Measurements from ENCODE around the gene DISC1. TPM values are rescaled to one million over a fixed set of nuclear protein-coding genes. Genes with fewer than 3 reads are reported as not detected.
"Not testable (repeated sequence)": the region's sequence is repeated elsewhere in the genome, so short reads cannot be mapped to it uniquely, and the experiment has no call there.

Gene DISC1
- total RNA-seq, 2 donors from 2014 or later, result 3.1 to 12.4 TPM

DNA sequence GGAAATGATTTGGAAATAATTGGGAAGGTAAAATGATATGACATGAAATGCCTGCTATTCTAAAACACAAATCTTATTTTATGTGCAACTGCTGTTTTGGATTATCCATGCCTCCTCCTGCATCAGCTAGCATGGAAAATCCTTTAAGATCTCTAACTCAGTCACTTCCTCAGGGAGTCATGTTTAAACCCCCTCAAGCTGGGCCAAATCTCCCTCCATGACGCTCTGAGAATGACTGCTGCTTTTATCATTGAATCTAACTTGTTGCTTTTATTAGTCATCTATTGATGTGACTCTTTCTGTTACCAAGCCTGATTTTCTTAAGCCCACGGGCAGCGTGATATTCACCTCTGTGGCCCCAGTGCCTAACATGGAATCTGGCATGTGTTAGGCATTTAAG is 324.8 kb downstream of the DISC1 start:
- peaks cover 19 to 28% of the 10 kb centered on the region in 2 donors for H3K36me3 Mint-ChIP-seq
- peaks cover 6 to 18% of the 10 kb centered on the region in 2 donors for H3K9me3 Mint-ChIP-seq
- DNase-seq (ENCODE audit: low spot score in 2 of 2) (no peak), ATAC-seq (no peak)
- no peak overlapping the region for H3K27ac Mint-ChIP-seq

DNA sequence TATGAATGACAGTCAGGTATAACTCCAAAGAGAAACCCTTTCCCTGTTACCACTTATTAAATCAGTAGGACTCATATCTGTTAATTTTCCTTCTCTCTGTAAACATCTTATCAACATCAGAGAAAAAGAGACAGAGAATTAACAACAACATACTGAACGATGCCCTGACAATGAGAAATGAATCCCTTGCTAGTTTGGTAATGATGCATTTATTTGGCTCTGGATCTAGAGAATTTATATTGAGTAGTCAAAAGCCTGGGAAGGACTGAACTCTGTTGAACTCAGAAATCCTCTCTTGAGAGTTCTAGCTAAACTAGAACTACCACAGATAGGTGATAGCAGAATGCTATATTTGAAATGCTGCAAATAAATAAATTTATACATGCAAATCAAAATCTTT is 325.6 kb downstream of the DISC1 start:
- no peak for DNase-seq (ENCODE audit: low spot score in 2 of 2)
- Mint-ChIP-seq H3K9me3 (peaks cover 2 to 16% of the 10 kb centered on the region in 2 donors), H3K27ac (no peak overlapping the region), H3K36me3 (peaks cover 16 to 25% of the 10 kb centered on the region in 2 donors)
- no peak for ATAC-seq

DNA sequence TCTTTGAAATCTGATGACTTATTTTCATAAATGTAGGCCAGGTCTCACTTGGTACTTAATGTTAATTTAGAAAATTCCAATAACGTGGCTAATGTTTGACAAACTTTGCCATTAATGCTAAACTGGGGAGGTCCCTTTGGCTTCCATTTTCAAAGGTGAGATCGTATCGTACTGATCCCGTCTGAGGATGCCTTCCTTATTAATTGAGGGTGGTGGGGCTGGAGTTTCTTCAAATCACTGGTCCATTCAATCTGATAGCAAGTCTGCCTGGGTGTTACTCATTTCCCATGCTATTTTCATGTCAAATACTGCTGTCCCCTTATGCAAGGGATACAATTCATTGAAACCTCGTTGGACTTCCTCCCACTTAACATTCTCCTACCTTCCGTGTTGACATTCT is 327.1 kb downstream of the DISC1 start:
- no peak for DNase-seq (ENCODE audit: low spot score in 2 of 2)
- H3K36me3 Mint-ChIP-seq, result peaks cover 15 to 19% of the 10 kb centered on the region in 2 donors
- H3K27ac Mint-ChIP-seq, result no peak overlapping the region
- H3K9me3 Mint-ChIP-seq, result peaks cover 2 to 18% of the 10 kb centered on the region in 2 donors
- ATAC-seq, result no peak

DNA sequence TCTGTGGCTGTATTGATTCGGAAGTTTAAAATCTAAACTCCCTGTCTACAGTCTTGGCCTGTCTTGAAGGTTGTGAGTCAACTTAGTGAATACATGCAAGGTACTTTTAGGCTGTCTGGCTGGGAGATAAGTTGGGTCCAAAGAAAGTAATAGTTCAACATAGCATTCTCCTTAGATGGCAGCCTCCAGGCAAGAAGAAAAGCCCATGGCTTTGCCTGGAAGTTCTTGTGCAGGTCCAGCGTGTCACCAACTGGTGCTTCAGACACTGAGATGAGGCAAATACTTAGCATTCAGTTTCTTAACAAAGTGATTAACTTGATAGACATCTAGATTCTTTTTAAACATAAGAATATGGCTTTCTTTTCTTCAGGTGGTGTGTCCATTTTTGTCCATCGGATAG is 328.2 kb downstream of the DISC1 start:
- H3K36me3 Mint-ChIP-seq, result peaks cover 15 to 23% of the 10 kb centered on the region in 2 donors
- DNase-seq (ENCODE audit: low spot score in 2 of 2) (no peak), ATAC-seq (no peak)
- H3K9me3 Mint-ChIP-seq, result peaks cover 2 to 18% of the 10 kb centered on the region in 2 donors
- H3K27ac Mint-ChIP-seq, result no peak overlapping the region

DNA sequence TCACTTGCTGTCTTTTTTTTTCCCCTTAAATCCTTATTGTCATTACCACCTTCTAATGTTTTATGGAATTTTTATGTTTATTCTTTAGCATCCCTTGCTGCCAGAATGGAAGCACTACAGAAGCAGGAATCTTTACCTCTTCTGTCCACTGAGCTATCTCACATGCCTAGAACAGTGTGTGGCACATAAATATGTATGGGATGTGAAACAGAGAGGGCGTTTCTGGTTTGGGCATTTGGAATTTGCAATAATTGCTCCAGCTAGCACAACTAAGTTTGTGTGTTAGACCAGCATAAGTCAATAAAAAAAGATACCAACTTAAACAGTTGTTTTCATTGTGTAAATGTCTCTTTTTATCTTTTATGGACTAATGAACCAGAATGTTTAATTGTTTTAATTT is 330.8 kb downstream of the DISC1 start:
- Mint-ChIP-seq H3K27ac (no peak overlapping the region), H3K36me3 (peaks cover 16 to 25% of the 10 kb centered on the region in 2 donors), H3K9me3 (peaks cover 2 to 18% of the 10 kb centered on the region in 2 donors)
- ATAC-seq (no peak), DNase-seq (ENCODE audit: low spot score in 2 of 2) (no peak)

DNA sequence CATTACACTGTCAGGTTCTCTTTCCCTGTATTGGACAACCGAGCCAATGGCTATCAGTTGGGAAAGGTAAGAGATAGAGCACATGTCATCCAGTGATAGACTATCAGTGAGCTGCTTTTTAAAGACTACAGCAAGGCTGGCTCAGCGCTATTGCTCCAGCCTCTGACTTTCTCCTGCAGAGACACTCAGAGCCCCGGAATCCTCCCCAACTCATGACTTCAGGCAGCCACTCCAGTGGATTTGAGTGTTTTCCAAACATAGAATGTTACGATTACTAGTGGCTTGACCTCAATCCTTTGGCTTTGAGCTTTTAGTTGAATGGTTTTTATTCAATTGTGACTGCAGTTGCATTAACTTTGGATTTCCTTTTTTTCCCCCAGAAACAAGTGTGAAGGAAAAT is 331.9 kb downstream of the DISC1 start:
- Mint-ChIP-seq H3K27ac (no peak overlapping the region), H3K9me3 (peaks cover 2 to 18% of the 10 kb centered on the region in 2 donors), H3K36me3 (peaks cover 16 to 25% of the 10 kb centered on the region in 2 donors)
- no peak for ATAC-seq
- DNase-seq (ENCODE audit: low spot score in 2 of 2), result no peak

DNA sequence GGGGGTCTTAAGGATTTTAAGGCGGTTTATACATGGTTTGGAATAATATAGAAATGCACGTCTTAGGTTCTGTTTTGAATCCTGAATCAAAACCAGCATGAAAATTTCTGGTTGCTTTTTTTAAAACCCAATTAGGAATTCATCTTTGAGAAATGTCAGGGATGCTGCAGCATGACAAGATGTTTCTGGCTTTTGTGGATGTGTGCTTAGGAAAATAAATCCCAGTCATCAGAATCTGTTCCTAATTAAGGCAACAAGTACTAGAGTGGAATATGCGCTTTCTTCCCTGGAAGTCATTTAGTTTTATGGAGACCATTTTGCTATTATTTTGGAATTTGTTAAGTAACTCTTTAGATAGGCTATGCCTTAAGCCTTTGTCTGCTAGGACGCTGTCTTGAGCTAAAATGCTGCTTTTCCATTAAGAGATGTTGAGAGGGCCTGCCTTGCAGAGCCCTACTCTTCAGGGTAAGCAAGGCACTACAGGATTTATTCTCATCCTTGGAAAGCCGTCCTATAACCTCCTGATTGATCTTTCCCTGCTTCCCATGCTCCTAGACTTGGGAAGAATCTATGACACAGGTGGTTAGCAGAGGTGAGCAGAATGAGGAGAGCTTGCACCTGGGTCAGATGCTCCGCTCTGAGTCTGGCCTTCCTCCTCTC is 332.8 kb downstream of the DISC1 start:
- peaks cover 2 to 17% of the 10 kb centered on the region in 2 donors for H3K9me3 Mint-ChIP-seq
- no peak overlapping the region for H3K27ac Mint-ChIP-seq
- peaks cover 16 to 18% of the 10 kb centered on the region in 2 donors for H3K36me3 Mint-ChIP-seq
- ATAC-seq (no peak), DNase-seq (ENCODE audit: low spot score in 2 of 2) (no peak)

DNA sequence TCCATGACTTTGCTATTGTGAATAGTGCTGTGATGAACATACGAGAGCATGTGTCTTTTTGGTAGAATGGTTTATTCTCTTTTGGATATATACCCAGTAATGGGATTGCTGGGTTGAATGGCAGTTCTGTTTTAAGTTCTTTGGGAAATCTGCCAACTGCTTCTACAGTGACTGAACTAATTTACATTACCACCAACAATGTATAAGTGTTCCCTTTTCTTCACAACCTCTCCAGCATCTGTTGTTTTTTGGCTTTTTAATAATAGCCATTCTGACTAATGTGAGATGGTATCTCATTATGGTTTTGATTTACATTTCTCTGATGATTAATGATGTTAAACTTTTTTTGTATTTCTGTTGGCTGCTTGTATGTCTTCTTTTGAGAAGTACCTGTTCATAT is 335.2 kb downstream of the DISC1 start:
- DNase-seq (ENCODE audit: low spot score in 2 of 2); H3K9me3 Mint-ChIP-seq; H3K27ac Mint-ChIP-seq; H3K36me3 Mint-ChIP-seq; ATAC-seq: not testable (repeated sequence)

DNA sequence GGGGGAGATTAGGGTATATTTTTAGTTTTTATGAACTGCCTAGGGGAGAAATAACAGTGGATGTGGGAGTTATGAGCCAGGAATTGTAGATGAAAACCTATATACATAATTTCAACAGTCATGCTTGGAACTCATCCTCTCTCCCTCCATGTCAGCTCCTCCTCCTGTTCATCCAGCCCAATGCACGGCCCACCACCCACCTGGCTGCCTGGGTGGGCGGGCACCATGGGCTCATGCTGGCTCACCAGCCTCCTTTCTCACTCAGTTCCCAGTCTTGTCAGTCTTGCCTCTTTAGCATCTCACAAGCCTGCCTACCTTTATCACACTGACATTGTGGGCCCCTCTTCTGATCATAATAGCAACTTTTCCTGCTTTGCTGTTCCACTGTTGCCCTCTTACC is 336.0 kb downstream of the DISC1 start:
- DNase-seq (ENCODE audit: low spot score in 2 of 2) (no peak), ATAC-seq (no peak)
- Mint-ChIP-seq H3K36me3 (peaks cover 6 to 7% of the 10 kb centered on the region in 2 donors), H3K27ac (no peak overlapping the region), H3K9me3 (no peaks in the 10 kb centered on the region)

DNA sequence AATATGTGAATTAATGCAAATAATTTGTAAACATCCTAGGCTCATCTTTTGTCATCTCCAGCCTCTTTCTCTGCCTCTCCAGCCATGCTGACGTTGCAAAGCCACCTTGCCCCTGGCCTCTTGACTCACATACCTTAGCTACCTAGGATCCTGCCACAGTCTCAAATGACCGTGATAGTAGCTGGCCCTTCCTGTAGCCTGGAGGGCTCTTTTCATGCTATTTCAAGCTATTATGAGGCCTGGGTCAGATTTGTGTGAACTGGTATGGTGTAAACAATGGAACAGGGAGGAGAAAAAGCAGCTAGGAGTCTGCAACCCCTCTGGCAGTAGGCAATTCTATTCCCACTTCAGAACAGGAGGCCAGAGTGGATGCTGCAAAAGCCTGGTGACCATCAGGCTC is 337.7 kb downstream of the DISC1 start:
- H3K27ac Mint-ChIP-seq, result no peak overlapping the region
- H3K9me3 Mint-ChIP-seq, result no peaks in the 10 kb centered on the region
- peaks cover 7 to 12% of the 10 kb centered on the region in 2 donors for H3K36me3 Mint-ChIP-seq
- ATAC-seq (no peak), DNase-seq (ENCODE audit: low spot score in 2 of 2) (no peak)

DNA sequence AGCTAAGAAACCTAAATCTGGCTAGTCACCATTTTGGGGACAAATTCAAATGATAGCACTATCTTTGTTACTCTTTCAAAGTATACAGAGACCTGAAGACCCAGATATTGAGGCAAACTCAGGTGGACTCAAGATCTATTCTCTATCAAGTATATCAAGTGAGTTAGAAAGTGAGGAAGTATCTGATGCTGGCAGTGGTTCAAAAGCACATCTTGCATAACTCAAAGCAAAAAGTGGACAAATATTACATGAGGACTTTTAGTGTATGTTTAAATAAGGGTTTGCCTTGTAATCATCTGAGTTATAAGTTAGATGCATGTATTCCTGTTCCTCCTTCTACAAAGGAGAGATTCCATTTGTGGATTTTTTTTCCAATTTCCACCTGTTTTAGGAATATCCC is 338.4 kb downstream of the DISC1 start:
- H3K36me3 Mint-ChIP-seq, result peaks cover 4 to 6% of the 10 kb centered on the region in 2 donors
- no peak overlapping the region for H3K27ac Mint-ChIP-seq
- H3K9me3 Mint-ChIP-seq, result peaks cover 0 to 3% of the 10 kb centered on the region in 2 donors
- no peak for ATAC-seq
- DNase-seq (ENCODE audit: low spot score in 2 of 2), result no peak

DNA sequence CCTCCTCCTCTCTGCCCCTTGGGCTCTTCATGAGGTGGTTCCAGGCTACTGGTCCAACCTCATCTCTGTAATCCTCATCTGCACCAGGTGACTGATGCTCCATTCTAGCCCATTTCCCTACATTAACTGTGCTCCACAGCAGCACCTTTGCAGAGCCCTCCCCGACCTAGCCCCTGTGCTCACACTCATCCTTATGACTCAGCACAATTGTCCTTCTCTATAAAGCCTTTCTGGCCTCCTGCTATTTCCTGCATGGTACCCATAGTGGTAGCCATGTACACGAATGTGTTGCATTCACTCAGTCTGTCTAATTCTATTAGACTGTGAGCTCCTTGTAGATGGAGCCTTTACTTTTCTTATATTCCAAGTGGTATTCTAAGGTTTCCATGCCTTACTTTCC is 339.0 kb downstream of the DISC1 start:
- Mint-ChIP-seq H3K27ac (no peak overlapping the region), H3K9me3 (peaks cover 0 to 8% of the 10 kb centered on the region in 2 donors), H3K36me3 (peaks cover 7 to 10% of the 10 kb centered on the region in 2 donors)
- DNase-seq (ENCODE audit: low spot score in 2 of 2) (no peak), ATAC-seq (no peak)

DNA sequence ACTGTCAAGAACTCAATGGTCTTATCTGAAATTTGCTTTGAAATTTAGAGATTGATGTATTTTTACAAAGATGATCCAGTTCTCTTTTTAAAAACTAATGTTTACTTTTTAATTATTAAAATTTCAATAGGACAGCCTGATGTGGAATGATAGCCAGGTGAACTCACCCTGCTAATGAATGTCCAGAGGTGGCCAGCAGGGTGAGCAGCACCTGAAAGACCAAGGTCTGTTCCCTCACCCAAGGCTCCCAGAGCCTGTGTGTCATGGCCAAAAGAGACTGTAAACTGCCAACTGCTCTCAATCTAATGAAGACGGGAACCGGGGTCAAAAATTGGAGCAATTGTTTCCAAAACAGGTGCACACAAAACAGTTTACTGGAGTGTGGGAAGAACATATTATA is 340.4 kb downstream of the DISC1 start:
- Mint-ChIP-seq H3K36me3 (peaks cover 11 to 14% of the 10 kb centered on the region in 2 donors), H3K27ac (no peak overlapping the region), H3K9me3 (peaks cover 0 to 8% of the 10 kb centered on the region in 2 donors)
- ATAC-seq (no peak), DNase-seq (ENCODE audit: low spot score in 2 of 2) (no peak)

DNA sequence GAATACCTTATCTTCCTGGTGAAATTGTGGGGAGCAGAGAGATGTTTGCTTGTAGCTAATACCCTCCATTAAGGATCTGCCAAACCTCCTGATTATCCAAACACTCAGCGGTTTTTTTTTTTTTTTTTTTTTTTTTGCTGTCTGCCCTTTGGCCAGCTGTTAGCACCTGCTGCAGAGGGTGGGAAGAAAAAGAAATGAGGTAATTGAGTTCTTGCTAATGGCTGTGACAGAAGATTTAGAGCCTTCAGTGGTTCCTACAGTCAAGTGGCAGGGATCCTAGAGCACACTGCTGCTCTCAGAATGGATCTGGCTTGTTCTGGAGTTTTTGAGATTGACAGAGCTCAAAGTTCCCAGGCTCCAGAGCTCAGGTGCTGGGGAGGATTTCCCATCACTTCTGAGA is 342.5 kb downstream of the DISC1 start:
- no peak overlapping the region for H3K27ac Mint-ChIP-seq

DNA sequence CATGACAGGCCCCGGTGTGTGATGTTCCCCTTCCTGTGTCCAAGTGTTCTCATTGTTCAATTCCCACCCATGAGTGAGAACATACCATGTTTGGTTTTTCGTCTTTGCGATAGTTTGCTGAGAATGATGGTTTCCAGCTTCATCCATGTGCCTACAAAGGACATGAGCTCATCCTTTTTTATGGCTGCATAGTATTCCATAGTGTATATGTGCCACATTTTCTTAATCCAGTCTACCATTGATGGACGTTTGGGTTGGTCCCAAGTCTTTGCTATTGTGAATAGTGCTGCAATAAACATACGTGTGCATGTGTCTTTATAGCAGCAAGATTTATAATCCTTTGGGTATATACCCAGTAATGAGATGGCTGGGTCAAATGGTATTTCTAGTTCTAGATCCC is 343.2 kb downstream of the DISC1 start:
- H3K27ac Mint-ChIP-seq; H3K9me3 Mint-ChIP-seq; DNase-seq (ENCODE audit: low spot score in 2 of 2); ATAC-seq: not testable (repeated sequence)
- peaks cover 11 to 14% of the 10 kb centered on the region in 2 donors for H3K36me3 Mint-ChIP-seq

More for the DNA sequence above, 342.5 kb downstream of the DISC1 start:
- Mint-ChIP-seq H3K9me3 (peaks cover 0 to 8% of the 10 kb centered on the region in 2 donors), H3K36me3 (peaks cover 11 to 14% of the 10 kb centered on the region in 2 donors)
- ATAC-seq (no peak), DNase-seq (ENCODE audit: low spot score in 2 of 2) (no peak)

DNA sequence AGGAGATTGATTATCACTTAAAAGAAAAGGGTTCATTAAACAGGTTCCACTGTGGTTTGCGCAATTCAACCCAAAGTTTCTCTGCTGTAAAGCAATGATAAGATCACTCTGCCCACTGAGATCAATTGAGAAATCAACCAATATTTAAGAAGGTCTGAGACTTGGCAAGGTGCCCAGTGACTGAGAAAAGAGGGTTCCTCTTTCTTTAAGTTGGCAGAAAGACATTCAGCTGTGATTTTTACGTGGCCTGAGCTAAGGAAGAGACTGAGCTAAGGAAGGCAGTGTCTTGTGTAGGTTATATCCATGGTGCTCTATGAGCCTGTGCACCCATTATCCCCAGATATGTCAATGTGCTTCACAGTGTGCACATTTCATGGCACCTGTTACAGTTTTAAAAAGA is 344.1 kb downstream of the DISC1 start:
- Mint-ChIP-seq H3K36me3 (peaks cover 11 to 20% of the 10 kb centered on the region in 2 donors), H3K27ac (no peak overlapping the region), H3K9me3 (peaks cover 4 to 11% of the 10 kb centered on the region in 2 donors)
- DNase-seq (ENCODE audit: low spot score in 2 of 2), result no peak
- no peak for ATAC-seq

DNA sequence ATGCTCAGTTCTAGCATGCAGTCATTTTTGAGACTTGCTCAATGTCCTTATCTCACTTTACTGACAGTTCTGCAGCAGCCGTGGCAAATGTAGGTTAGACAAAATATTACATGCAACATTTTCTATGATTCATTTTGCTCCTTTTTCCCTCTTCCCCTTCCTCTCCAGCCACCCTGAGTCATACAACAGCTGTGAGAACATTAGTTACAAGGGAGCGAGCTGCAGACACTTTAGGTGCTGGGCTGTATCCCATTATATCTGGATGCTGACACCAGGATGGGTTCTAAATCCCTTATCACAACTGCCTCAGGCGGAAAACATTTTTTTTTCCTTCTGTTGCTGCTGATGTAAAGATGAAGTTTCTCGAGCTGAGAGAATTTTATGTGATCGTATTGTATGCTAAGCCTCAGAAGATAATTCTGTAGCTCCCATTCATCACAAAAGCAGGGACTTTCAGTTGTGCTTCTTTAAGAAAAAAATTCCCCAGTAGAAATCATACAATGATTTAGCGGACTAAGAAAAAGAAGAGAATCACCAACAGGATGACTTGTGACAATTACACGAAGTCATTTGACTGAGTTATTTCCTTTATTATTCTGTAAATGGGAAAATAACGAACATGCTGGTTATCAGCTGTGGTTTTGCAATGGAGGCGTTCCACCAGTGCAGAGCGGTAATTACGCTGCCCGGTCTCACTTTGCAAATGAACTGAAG is 345.0 kb downstream of the DISC1 start:
- DNase-seq (ENCODE audit: low spot score in 2 of 2) (no peak), ATAC-seq (peak in 1 of 2 donors; percentile 16)
- H3K36me3 Mint-ChIP-seq, result peaks cover 18 to 20% of the 10 kb centered on the region in 2 donors
- H3K9me3 Mint-ChIP-seq, result peaks cover 4 to 11% of the 10 kb centered on the region in 2 donors
- no peak overlapping the region for H3K27ac Mint-ChIP-seq

DNA sequence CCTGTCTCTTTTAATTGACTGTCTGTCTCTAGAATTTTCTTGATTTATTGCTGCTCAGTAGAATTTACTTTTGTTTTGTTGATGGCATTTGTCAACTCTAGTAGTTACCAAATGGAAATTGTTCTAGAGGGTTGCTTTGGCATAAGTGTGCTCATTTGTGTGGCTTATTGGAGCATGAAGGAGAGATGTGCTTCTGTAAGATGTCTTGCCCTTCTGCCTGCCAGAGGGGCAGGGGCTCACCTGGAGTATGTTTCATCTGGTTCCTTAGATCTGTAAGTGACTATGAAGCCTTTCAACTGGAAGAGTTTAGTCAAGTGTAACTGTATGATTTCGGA is 345.5 kb downstream of the DISC1 start:
- ATAC-seq, result no peak

More for the DNA sequence above, 345.5 kb downstream of the DISC1 start:
- Mint-ChIP-seq H3K9me3 (peaks cover 5 to 12% of the 10 kb centered on the region in 2 donors), H3K27ac (no peak overlapping the region), H3K36me3 (peaks cover 18 to 21% of the 10 kb centered on the region in 2 donors)
- no peak for DNase-seq (ENCODE audit: low spot score in 2 of 2)

Data from activated naive CD4-positive, alpha-beta T cell treated with anti-CD3 and anti-CD28 coated beads, Interleukin-2, amount 50 U/mL, for 72 hours (primary cell).